Suppressor macrophage (primary cell): ENCODE results near the gene TTC39B.

Source experiments
- DNase-seq, 4 experiments: peaks; one replicate each; pipeline ENCODE4 v3.0.0-alpha.2; 2020 to 2022

Gene TTC39B

DNA sequence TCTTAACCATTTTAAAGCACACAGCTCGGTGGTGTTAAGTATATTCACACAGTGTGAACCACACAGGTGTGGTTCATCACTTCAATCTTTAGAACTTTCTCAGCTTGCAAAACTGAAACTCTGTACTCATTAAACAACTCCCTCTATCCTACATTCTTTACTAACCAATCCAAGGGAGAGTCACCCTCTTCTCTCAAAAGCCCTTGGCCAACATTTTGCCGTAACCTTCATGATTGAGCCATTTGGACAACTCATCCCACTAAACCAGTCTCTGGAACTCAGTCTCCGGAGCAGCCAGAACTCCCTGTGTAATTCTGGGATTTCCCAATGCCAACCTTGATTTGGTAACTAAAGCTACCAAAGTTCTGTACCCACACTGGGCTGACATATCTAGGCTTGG is 84.7 kb downstream of the TTC39B start:
- DNase-seq = no peak

DNA sequence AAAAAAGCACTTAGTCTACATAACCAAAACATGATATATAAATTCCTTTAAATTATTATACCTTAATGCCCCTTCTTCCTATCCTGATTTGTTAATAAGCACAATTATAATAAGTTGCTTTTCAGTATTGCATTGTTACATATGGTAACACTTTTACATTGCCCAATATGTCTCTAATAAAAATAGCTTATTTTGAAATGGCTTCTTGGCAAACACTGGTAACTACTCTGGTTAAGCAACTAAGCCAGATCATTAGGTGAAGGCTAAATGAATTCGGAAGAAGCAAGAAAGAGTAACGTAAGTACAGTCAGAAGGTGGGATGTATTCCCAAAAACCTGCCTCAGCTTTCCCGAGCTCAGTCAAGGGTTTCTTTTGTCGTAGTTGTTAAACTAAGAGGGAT is 85.3 kb downstream of the TTC39B start:
- DNase-seq = peak in 1 of 4 experiments; percentile 17

GRCh38 chr9:15220658-15221318 is 86.2 kb downstream of the TTC39B start:
- no peak for DNase-seq

DNA sequence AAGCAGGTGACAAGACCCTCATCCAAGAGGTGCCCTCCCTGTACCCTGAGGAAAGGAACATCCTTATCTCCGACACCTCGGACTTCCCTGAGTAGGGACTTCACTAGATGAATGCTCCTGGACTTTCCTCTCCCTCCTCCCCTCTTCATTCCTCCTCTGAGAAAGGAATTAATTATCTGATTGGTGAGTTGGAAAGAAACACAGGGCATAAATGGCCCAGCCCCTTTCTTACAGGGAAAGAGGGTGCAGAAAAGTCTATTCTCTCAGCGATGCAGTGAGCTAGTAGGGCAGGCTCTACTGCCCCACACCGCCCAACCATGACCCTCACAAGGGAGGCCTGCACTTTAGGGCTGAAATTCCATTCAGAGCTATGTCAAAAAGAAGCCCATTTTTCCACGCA is 87.5 kb downstream of the TTC39B start:
- DNase-seq = no peak

- DNase-seq = no peak
These were observed 88.0 kb downstream of the TTC39B start for GRCh38 chr9:15218994-15219393.

DNA sequence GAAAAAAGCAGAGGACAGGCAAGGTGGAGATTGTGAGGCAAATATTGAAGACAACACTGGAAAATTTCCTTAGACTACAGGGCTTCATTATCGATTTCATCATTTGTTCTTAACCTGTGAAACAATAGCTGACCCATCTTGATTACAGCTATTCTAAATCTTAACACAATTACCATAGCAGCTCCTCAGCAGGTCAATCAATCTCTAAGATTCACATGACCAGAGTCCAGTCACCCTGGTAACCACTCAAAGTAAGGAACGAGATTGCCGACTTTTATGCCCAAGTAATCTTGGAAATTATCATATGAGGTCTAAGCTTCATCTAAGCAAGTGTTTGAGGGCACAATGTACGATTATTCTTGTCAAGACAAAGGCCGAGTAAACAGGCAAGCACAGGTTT is 93.8 kb downstream of the TTC39B start:
- no peak for DNase-seq

DNA sequence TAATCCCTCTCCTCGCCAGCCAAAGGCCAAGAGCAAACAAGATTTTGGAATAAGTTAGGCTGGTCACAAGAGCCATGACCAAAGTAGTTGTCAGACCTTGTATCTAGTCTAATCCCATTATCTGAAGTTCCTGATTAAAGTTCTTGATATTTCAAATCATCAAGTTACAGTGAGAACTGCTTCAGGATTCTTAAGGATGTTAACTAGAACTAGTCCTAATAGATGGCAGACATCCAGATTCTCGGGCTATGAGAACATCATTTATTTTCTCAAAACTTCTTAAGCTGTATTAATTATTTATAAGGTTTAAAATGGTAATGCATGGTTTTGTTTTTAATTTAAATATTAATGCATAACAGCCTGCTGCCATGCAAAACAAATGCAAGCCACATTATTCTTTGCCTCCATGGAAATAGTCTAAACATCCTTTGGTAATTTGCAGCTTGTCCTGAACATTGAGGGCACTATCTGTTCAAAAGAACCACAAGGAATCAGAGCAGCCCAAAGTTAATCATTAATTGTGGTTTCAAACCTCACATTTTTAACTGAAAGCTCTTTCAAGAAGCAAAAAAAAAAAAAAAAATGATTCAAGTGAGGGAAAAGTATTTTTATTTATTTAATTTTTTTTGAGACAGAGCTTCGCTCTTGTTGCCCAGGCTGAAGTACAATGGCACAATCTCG is 95.1 kb downstream of the TTC39B start:
- DNase-seq = no peak

DNA sequence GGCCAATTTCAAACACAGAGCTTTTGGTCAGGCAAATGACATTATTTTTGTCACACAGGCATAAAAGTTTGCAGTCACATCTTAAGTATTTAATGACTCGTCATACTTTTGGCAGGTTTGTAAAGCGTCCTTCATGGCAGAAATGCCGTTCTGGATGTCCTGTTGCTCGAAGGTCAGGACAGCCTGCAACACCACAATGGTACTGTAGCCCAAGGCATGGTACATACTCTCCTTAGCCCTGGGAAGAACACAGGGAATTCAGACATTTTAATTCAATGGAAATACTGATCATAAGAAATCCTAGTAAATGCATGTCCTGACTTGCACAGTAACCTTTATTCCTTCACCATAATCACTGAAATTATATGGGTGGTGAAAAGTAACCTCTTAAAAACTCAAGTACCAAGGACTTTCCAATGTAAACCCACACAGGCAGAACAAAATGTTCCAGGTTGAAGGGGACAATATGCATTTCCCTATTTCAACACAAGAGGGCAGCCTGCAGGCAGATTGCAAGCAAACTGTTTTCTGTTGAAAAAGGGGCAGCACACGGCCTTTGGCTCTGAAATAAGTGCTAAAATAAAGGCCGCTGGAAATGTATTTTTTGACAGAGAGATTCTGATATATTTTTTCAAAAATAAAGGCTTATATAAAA is 95.7 kb downstream of the TTC39B start:
- DNase-seq = peak; percentile 71 to 80 (median 76)

- DNase-seq = peak in 2 of 4 experiments; percentile 7 to 36
These were observed 99.9 kb downstream of the TTC39B start for GRCh38 chr9:15206903-15207696.

DNA sequence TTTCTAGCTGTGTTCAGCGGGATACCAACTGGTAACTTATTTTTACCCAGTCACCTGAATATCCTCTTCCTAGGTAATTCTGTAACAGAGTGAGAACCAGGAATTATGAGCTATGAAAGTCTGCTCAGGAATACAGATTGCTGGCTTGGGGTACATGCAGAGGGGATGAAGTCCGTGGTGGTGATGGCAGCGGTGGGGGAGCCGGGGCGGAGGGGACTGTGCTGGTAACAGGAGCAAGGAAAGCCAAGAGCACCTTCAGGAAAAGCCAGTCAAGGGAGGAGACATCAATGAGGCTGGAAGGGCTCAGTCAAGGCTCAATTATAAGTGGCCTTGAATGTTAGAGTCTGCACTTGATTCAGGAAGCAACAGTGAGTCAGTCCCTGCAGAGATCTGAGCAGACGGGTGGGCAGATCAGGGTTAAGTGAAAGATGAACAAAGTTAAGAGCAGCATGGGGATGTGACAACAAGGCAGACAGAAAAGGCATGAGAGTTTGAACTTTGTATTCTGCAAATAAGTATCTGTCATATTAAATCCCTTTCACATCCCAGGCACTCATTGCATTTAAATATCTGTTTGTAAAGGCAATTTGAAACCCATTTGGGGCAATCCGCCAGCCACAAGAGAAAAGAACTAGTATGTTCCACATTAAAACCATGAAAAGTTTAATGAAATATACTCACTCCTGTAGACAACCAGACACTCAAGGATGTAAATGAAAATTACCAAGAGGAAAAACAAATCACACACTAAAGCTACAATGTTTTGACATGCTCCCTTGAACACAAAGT is 101.2 kb downstream of the TTC39B start:
- DNase-seq = peak in 1 of 4 experiments; percentile 19

- DNase-seq = no peak
These were observed 103.4 kb downstream of the TTC39B start for GRCh38 chr9:15203581-15203980.

DNA sequence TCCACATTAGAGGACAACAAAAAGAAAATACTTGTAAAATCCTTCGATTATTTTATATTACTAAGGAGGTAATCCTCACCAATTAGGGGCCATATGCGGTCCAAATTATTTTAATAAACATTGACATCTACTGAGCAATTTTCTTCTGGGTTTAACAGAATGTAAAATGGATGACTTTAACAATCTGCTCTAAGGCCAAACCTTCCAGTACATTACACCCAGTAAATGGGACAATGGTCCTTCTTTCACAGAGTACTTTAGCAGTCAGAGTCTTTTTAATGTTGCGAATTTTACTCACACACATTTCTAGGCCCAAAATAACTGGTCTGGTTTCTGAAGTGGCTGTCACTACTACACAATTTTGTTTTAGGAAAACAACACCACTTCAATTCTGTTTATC is 106.9 kb downstream of the TTC39B start:
- no peak for DNase-seq

DNA sequence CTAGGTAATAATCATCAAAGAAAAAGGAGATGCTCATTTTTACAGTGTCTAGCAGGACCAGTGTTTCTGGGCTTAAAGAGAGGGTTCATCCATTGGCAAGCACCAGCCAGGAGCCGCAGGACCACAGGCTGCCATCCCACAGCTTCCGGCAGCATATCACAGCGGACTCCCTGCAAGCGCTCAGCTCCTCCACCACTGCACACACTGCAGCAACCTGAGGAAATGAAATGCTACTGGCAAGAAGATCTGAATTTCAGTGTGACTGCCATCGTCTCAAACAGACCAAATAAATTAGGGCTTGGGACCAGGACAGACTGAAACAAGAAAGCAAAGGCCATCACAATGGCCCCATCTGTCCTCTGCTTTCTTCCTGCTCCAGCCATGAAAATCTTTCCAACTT is 114.2 kb downstream of the TTC39B start:
- no peak for DNase-seq

- DNase-seq = no peak
These were observed 115.6 kb downstream of the TTC39B start for GRCh38 chr9:15191378-15191777.

GRCh38 chr9:15189481-15189880 is 117.5 kb downstream of the TTC39B start:
- DNase-seq = no peak

DNA sequence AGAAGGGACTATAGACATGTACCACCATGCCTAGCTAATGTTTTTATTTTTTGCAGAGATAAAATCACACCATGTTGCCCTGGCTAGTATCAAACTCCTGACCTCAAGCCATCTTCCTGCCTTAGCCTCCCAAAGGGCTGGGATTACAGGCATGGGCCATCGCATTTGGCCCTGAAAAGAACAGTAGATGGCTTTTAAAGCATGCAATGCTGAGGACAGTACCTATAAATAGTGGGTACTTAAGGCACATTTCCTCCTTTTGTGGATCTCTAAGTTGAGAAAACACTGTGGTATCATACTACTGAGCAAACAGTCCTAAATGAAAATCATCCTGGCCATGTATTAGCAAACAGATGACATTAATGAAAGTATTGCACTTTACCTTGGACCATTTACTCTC is 119.4 kb downstream of the TTC39B start:
- DNase-seq = no peak

DNA sequence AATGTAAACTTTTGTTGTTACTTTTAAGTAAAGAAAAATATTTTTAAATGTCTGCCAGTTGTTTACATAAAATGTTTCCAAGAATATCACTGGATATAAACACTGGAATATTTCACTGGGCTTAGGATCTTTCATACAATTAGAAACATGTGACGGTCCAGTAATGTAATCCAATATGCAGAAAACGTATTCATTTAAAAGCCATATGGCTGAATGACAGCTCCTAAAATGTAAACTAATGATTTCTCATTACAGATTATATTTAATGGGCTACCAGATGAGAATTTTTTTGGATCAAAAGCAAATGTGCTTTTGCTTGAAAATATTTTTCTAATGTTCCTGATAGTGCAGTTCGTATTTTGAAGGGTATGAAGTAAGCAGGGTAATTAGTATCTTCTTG is 124.3 kb downstream of the TTC39B start:
- DNase-seq = no peak

DNA sequence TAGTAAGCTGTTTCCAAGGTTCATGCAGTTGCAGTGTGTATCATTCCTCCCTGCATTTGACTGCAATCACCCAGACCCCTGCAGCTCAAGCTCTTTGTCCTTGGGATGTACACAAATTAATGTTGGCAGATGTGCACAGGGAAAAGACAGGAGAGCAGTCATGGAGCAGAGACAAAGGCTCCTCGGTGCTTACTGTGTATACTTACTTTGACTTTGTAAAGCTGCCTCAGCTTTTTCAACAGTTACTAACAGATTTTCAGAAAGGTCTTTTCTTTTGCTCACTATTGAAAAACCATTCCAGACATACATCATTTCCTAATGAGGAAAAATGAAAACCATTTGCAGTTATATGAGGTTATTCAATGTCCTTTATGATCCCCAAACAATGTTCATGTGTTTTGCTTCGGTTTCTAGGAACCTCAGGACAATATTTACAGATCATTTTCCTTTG is 124.9 kb downstream of the TTC39B start:
- no peak for DNase-seq

DNA sequence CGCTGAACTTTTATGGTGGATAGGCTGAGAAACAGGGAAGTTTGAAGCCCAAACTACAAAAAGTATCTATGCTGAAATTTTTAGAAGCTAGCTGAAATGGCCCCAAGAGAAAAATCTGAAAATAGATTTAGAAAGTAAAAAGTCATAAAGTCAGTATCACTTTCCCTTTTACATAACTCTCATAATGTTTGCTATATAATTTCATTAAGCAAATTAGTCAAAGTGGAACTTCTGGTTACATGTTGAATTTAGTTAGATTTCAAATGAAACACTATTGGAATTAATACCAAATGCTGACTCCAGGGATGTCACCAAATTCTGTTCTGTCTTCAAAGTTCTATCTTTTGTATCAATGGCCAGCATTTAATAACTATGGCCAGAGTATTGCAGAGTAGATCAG is 126.9 kb downstream of the TTC39B start:
- no peak for DNase-seq

- no peak for DNase-seq
These were observed 128.4 kb downstream of the TTC39B start for GRCh38 chr9:15178631-15179030.

DNA sequence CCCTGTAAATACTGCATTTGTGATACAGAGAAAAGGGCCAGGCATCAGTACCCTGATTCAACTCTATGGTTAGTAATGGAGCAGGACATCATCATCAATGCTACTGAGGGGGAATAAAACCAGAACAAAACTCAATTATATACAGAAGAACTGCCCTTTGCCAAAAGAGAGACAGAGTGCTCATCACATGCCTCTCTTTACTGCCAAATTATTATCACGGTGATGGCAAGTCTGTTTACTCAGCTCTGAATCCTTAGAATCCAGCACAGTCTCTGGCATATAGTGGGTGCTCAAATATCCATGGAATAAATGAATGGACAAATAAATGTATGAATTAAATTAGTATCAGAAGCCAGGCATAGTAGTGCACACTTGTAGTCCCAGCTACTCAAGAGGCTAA is 130.2 kb downstream of the TTC39B start:
- no peak for DNase-seq

GRCh38 chr9:15163931-15164330 is 143.1 kb downstream of the TTC39B start:
- no peak for DNase-seq
